MM.1S (cell line): ENCODE data around the gene PI4KB.

Experiments used
- EZH2 ChIP-seq: fragments of 300-600 bp; sonication (generic); optimal IDR thresholded peaks from 2 replicates; pipeline ENCODE3; 2017; ENCODE audit warnings: low read depth, mild to moderate bottlenecking, antibody characterized with exemption, low read length, mixed read lengths
- TF ChIP-seq, protein P1 (sequence below): fragments of 300-600 bp; sonication (generic); IDR thresholded peaks from 2 replicates; pipeline ENCODE4 v1.5.1; 2016; ENCODE audit warnings: antibody characterized with exemption, low read length, mixed read lengths

- no peak for TF ChIP-seq EZH2
- TF ChIP-seq, protein P1, sequence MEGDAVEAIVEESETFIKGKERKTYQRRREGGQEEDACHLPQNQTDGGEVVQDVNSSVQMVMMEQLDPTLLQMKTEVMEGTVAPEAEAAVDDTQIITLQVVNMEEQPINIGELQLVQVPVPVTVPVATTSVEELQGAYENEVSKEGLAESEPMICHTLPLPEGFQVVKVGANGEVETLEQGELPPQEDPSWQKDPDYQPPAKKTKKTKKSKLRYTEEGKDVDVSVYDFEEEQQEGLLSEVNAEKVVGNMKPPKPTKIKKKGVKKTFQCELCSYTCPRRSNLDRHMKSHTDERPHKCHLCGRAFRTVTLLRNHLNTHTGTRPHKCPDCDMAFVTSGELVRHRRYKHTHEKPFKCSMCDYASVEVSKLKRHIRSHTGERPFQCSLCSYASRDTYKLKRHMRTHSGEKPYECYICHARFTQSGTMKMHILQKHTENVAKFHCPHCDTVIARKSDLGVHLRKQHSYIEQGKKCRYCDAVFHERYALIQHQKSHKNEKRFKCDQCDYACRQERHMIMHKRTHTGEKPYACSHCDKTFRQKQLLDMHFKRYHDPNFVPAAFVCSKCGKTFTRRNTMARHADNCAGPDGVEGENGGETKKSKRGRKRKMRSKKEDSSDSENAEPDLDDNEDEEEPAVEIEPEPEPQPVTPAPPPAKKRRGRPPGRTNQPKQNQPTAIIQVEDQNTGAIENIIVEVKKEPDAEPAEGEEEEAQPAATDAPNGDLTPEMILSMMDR: no peak
These were observed 2.8 kb downstream of the PI4KB start for GRCh38 chr1:151324390-151324930.
